ENCODE results near the gene PHF20. TPM values are rescaled to one million over a fixed set of nuclear protein-coding genes. Genes with fewer than 3 reads are reported as not detected.
"Not testable (repeated sequence)": the region's sequence is repeated elsewhere in the genome, so short reads cannot be mapped to it uniquely, and the experiment has no call there.

Gene PHF20
- total RNA-seq, 4 donors from 2014 or later: 30.5 to 53.3 (median 33.4) TPM

- no peak overlapping the region for H3K4me3 ChIP-seq (ENCODE audit: low read depth, poor library complexity, severe bottlenecking)
- intact Hi-C loops (cut with DNase I; ENCODE audit: low total_unique reads): no loop called here
- no peak for TF ChIP-seq POLR2A (IDR thresholded peaks at IDR 0.05)
- TF ChIP-seq CTCF (IDR thresholded peaks at IDR 0.05): no peak
- DNase-seq (ENCODE audit: low spot score in 2 of 2): no peak
- WGBS, 2 donors: 73 to 80% methylated on average over 3 of the region's 3 CpGs
Measured at GRCh38 chr20:35876033-35876320, 104.2 kb downstream of the PHF20 start.

- no peak for DNase-seq (ENCODE audit: low spot score in 2 of 2)
- 90 to 95% methylated on average over 2 of the region's 2 CpGs for WGBS, 2 donors
- TF ChIP-seq CTCF (IDR thresholded peaks at IDR 0.05) (no peak), POLR2A (IDR thresholded peaks at IDR 0.05) (no peak)
- intact Hi-C loops (cut with DNase I; ENCODE audit: low total_unique reads): no loop called here
- H3K4me3 ChIP-seq (ENCODE audit: low read depth, poor library complexity, severe bottlenecking): no peak overlapping the region
Measured at GRCh38 chr20:35877611-35878010, 105.8 kb downstream of the PHF20 start.

- TF ChIP-seq CTCF (IDR thresholded peaks at IDR 0.05) (no peak), POLR2A (IDR thresholded peaks at IDR 0.05) (no peak)
- 68 to 95% methylated on average over 6 of the region's 6 CpGs for WGBS, 2 donors
- intact Hi-C loops (cut with DNase I; ENCODE audit: low total_unique reads): no loop called here
- no peak overlapping the region for H3K4me3 ChIP-seq (ENCODE audit: low read depth, poor library complexity, severe bottlenecking)
- DNase-seq (ENCODE audit: low spot score in 2 of 2): no peak
Measured at GRCh38 chr20:35878113-35878625, 106.4 kb downstream of the PHF20 start.

GRCh38 chr20:35881676-35882075, 109.9 kb downstream of the PHF20 start:
- intact Hi-C loops (cut with DNase I; ENCODE audit: low total_unique reads): no loop called here
- no peak for DNase-seq (ENCODE audit: low spot score in 2 of 2)
- H3K4me3 ChIP-seq (ENCODE audit: low read depth, poor library complexity, severe bottlenecking): no peak overlapping the region
- WGBS, 2 donors: 94 to 100% methylated on average over 1 of the region's 1 CpG
- no peak for TF ChIP-seq POLR2A (IDR thresholded peaks at IDR 0.05)
- no peak for TF ChIP-seq CTCF (IDR thresholded peaks at IDR 0.05)

- DNase-seq (ENCODE audit: low spot score in 2 of 2); H3K4me3 ChIP-seq (ENCODE audit: low read depth, poor library complexity, severe bottlenecking); intact Hi-C loops (cut with DNase I; ENCODE audit: low total_unique reads): not testable (repeated sequence)
- 89 to 92% methylated on average over 9 of the region's 9 CpGs for WGBS, 2 donors
Measured at GRCh38 chr20:35882427-35883161, 110.8 kb downstream of the PHF20 start.

- intact Hi-C loops (cut with DNase I; ENCODE audit: low total_unique reads): no loop called here
- no peak for TF ChIP-seq CTCF (IDR thresholded peaks at IDR 0.05)
- no peak for TF ChIP-seq POLR2A (IDR thresholded peaks at IDR 0.05)
Measured at GRCh38 chr20:35883336-35883777, 111.5 kb downstream of the PHF20 start.

More at GRCh38 chr20:35883336-35883777, 111.5 kb downstream of the PHF20 start:
- WGBS, 2 donors: 71 to 74% methylated on average over 6 of the region's 6 CpGs
- no peak for DNase-seq (ENCODE audit: low spot score in 2 of 2)
- no peak overlapping the region for H3K4me3 ChIP-seq (ENCODE audit: low read depth, poor library complexity, severe bottlenecking)

All from lower leg skin (tissue), 4 donors.